GM21529 (cell line): Measurements from ENCODE around the gene COMP.
A peak's percentile ranks its signal among the peaks of the same experiment; 100 is the strongest.
"Not testable (repeated sequence)": the region's sequence is repeated elsewhere in the genome, so short reads cannot be mapped to it uniquely, and the experiment has no call there.

Source experiments
- ATAC-seq: cut with Tn5 transposase; IDR thresholded peaks from one replicate; pipeline ENCODE4 v1.9.1; 2021; ENCODE audit not compliant: unreplicated experiment

The COMP gene

GRCh38 chr19:18790566-18791314 lies at the start of gene COMP:
Gene COMP, minus strand, starts transcription at chr19:18791305. Its CDS starts 36 bp downstream, at chr19:18791269.
- ATAC-seq: no peak

GRCh38 chr19:18840288-18841267 lies 49.5 kb upstream of the COMP start:
- no peak for ATAC-seq

DNA sequence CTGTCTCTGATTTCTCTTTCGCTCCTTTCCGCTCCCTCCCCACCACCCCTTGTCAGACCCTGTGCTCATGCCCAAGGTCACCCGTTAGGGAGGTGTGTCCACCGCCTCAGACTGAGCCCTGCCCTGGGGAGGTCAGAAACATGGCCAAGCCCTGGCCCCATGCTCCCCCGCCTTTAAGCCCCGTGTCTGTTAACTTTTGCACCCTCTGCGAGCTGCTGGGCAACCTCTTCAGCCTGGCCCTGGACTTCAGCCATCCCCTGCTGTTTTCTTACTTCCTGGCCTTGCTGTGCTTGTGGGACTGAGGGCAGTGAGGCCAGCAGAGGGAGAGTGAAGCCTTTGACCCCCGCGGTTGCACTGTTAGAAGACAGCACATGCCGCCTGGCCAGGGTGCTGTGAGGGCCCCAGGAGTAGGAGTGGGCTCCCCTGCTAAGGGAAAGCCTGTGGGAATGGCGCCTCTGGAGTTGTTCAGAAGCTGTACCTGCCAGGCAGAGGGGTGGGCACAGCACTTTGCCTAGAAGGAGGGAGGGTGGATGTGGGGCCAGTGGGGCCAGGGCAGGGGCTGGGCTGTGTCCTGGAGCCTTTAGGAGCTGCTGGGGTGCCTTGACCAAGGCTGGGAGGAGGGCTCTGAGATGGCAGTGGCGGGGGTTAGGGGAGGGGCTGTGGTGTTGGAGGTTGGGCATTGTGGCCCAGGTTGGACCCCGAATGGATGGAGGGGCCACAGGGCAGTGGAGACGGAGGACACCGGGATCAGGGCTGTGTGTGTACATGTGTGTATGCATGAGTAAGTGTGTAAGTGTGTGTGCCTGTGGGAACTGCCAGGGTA lies 48.6 kb upstream of the COMP start:
- no peak for ATAC-seq

- no peak for ATAC-seq
Observed at GRCh38 chr19:18834644-18834984, 43.5 kb upstream of the COMP start.

GRCh38 chr19:18833849-18834643 lies 42.9 kb upstream of the COMP start:
- no peak for ATAC-seq

GRCh38 chr19:18833141-18833476 lies 42.0 kb upstream of the COMP start:
- no peak for ATAC-seq

DNA sequence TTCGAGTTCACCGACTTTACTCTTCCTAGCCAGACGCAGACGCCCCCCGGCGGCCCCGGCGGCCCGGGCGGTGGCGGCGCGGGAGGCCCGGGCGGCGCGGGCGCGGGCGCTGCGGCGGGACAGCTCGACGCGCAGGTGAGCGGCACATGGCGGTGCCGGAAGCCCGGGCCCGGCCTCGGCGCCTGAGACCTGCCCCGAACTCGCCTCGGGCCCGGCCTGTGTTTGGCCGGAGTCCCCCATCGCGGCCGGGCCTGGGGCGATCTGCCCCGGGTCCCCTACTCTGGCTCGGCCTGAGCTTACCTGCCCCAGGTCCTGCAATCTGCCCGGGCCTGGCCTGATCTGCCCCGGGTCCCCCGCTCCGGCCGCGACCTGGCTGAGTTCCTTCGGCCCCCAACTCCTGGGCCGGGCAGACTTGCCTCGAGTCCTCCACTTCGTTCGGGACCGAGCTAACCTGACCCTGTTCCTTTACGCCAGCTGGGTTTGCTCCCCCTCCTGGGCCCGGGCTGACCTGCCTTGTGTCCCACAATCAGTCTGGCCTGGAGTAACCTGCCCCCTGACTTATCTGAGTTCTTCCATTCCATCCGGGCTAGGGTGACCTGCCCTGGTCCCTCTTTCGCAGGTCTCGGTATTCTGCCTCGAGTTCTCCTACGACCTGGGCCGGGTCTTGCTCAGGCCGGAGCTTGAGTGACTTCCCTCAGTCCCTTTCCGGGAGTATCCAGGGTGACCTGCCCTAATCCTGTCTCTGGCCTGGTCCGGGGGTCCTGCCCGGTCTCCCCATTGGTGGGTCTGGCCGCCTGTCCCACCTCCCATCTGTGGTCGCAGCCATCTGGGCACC lies 41.4 kb upstream of the COMP start:
- peak; percentile 41 for ATAC-seq

DNA sequence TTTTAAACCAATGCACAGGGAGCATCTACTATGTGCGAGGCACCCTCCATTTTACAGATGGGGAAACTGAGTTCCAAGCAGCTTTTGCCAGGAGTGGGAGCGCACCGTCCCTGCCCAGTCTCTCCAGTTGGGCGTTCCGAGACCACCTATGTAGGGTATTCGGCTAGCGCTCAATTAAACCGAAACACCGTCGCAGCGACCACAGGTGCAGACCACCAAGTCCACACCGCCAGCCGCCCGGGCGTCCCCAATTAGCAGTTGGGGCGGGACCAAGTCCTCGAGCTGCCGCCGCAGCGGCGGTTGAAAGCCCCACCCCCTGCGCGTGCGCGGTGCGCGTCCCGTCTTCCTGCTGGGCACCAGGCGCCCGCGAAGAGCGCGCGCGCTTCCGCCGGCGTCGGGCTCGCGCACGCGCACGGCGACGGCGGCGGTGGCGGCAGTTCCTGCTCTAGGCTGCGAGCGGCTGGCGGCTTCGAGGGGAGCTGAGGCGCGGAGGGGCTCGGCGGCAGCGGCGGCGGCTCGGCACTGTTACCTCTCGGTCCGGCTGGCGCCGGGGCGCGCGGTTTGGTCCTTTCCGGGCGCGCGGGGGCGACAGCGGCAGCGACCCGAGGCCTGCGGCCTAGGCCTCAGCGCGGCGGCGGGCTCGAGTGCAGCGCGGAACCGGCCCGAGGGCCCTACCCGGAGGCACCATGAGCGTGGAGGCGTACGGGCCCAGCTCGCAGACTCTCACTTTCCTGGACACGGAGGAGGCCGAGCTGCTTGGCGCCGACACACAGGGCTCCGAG lies 40.6 kb upstream of the COMP start, which contains the start of gene UPF1:
Gene UPF1 (plus strand): TSS at position 436 of the 782 bp plus-strand sequence. CDS start 251 bp downstream, at position 687.
- ATAC-seq: peak; percentile 62

DNA sequence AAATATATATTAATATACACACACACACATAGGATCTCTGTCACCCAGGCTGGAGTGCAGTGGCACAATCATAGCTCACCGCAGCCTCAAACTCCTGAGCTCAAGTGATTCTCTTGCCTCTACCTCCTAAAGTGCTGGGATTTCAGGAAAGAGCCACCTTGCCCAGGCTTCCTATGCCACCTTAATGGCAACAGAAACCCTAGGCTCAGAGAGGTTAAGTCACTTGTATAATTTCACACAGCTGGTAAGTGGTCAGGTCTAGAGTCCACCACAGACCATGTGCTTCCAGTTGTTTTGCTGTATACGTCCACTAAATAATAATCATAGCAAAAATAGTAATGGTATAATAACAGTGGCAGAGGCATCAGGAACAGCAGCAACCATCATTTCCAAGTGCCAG lies 39.4 kb upstream of the COMP start:
- ATAC-seq: no peak

DNA sequence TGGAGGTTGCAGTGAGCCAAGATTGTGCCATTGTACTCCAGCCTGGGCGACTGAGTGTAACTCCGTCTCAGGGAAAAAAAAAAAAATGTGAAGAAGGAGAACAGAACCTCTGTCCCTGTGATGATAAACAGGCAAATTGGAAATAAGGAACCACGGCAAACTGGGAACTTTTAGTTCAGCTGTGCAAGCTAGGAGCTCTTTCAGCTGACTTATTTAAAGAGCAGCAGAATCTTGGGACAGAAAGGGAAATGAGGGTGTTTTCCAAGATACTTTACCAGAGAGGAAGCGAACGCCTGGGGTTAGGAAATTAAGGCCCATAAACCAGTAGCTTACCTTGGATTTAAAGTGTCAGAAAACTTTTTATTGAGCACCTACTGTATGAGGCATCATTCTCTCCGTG lies 37.7 kb upstream of the COMP start:
- no peak for ATAC-seq

GRCh38 chr19:18817574-18817973 lies 26.5 kb upstream of the COMP start:
- no peak for ATAC-seq

DNA sequence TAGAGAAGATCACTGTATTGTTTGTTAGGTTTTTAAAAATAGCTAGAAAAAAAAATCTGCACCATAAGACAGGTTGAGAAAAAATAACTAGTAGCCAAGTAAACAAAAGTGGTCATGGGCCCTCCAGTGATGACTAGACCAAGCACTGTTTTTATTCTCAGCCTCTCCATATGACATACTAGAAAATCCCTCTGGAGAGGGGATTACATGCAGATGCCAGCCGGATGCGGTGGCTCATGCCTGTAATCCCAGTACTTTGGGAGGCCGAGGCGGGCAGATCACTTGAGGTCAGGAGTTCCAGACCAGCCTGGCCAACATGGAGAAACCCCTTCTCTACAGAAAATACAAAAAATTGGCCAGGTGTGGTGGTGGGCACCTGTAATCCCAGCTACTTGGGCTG lies 25.5 kb upstream of the COMP start:
- ATAC-seq: not testable (repeated sequence)

GRCh38 chr19:18815673-18816072 lies 24.6 kb upstream of the COMP start:
- ATAC-seq: no peak

- no peak for ATAC-seq
Observed at GRCh38 chr19:18814063-18814462, 23.0 kb upstream of the COMP start.

- not testable (repeated sequence) for ATAC-seq
Observed at GRCh38 chr19:18811638-18812037, 20.5 kb upstream of the COMP start.

DNA sequence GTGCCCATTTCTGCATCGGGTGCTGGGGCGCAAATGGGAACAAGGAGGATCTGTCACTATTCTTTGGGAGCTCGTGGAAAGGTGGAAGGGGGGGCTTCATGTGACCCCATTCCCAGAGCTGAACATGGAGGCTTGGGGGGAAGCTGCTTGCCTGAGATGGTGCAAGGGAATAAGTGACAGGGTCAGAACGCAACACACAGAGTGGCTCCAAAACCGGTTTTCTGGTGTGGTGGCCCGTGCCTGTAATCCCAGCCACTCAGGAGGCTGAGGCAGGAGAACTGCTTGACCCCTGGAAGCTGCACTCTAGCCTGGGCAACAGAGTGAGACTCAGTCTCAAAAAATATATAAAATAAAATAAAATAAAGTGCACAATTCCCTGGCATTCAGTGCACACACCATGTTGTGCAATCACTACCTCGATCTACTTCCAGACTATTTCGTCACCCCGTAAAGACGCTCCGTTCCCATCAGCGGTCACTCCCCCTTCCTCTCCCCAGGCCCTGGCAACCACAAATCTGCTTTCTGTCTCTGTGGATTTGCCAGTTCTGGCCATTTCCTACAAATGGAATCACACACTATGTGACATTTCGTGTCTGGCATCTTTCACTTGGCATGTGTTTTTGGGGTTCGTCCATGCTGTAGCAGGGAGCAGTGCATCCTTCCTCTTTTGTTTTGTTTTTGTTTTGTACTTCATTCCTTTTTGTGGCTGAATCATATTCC lies 18.2 kb upstream of the COMP start:
- no peak for ATAC-seq

- no peak for ATAC-seq
Observed at GRCh38 chr19:18807861-18808331, 16.8 kb upstream of the COMP start.

GRCh38 chr19:18804643-18805042 lies 13.5 kb upstream of the COMP start:
- ATAC-seq: no peak
